GM18517 (cell line): Measurements from ENCODE around the gene PREX1.

Source experiments
- ATAC-seq: cut with Tn5 transposase; IDR thresholded peaks from one replicate; pipeline ENCODE4 v1.9.1; 2021; ENCODE audit warnings: mild to moderate bottlenecking, moderate library complexity; ENCODE audit not compliant: unreplicated experiment

PREX1 gene

GRCh38 chr20:48738399-48739304, 89.1 kb downstream of the PREX1 start:
- peak; percentile 67 for ATAC-seq

GRCh38 chr20:48738094-48738398, 89.8 kb downstream of the PREX1 start:
- ATAC-seq = no peak

- no peak for ATAC-seq
Observed at GRCh38 chr20:48737434-48738093, 90.2 kb downstream of the PREX1 start.

GRCh38 chr20:48736636-48737035, 91.2 kb downstream of the PREX1 start:
- no peak for ATAC-seq

- no peak for ATAC-seq
Observed at GRCh38 chr20:48736231-48736630, 91.6 kb downstream of the PREX1 start.

GRCh38 chr20:48735112-48735511, 92.7 kb downstream of the PREX1 start:
- ATAC-seq = no peak

- no peak for ATAC-seq
Observed at GRCh38 chr20:48734104-48734749, 93.6 kb downstream of the PREX1 start.

GRCh38 chr20:48733296-48733790, 94.5 kb downstream of the PREX1 start:
- no peak for ATAC-seq

- ATAC-seq = no peak
Observed at GRCh38 chr20:48732081-48732829, 95.5 kb downstream of the PREX1 start.

- no peak for ATAC-seq
Observed at GRCh38 chr20:48731536-48731935, 96.3 kb downstream of the PREX1 start.

- no peak for ATAC-seq
Observed at GRCh38 chr20:48730977-48731376, 96.8 kb downstream of the PREX1 start.

GRCh38 chr20:48729538-48729937, 98.3 kb downstream of the PREX1 start:
- ATAC-seq = no peak

- ATAC-seq = no peak
Observed at GRCh38 chr20:48728042-48728825, 99.6 kb downstream of the PREX1 start.

- ATAC-seq = no peak
Observed at GRCh38 chr20:48727226-48727625, 100.6 kb downstream of the PREX1 start.

GRCh38 chr20:48725555-48725991, 102.2 kb downstream of the PREX1 start:
- ATAC-seq = no peak

- no peak for ATAC-seq
Observed at GRCh38 chr20:48724891-48725554, 102.8 kb downstream of the PREX1 start.

- ATAC-seq = no peak
Observed at GRCh38 chr20:48724382-48724781, 103.4 kb downstream of the PREX1 start.

GRCh38 chr20:48723308-48724264, 104.2 kb downstream of the PREX1 start:
- no peak for ATAC-seq
